A549 (cell line): ENCODE results near the gene FRMD6. TPM values are rescaled to one million over a fixed set of nuclear protein-coding genes. Genes with fewer than 3 reads are reported as not detected.

Source experiments
- ATAC-seq, 2 experiments: fragments of 200-7000 bp in 1 of 2; fragments of >200 bp in 1 of 2; cut with Nextera tagmentation in 1 of 2; cut with Tn5 transposase in 1 of 2; 3 replicates each; pipeline versions ENCODE4 v1.8.0 to v1.9.1; 2018 to 2020; ENCODE audit warnings: mild to moderate bottlenecking in 1 of 2, moderate library complexity in 1 of 2
- CTCF ChIA-PET: fragments of 300-600 bp; sonication (Branson Sonifier 250); formaldehyde crosslinking; extraction: SDS; loops from one replicate; lab custom pipeline; 2021; ENCODE audit warnings: antibody characterized with exemption, inconsistent platforms; lab: Yijun Ruan, JAX
- POLR2A ChIA-PET: fragments of 350-600 bp; formaldehyde crosslinking; extraction: SDS; loops from one replicate; lab custom pipeline; 2021; ENCODE audit warnings: antibody characterized with exemption, inconsistent platforms; lab: Yijun Ruan, JAX
- DNase-seq, 2 experiments: peaks; one replicate each; pipeline versions ENCODE4 v3.0.0 to v3.0.0-alpha.2; 2011 to 2016; ENCODE audit warnings: low read depth in 1 of 2, low spot score in 1 of 2
- FAIRE-seq: peaks from 2 replicates; lab custom pipeline; 2011; peaks lifted over from hg19 to GRCh38; lab: Jason Lieb, UNC
- H3K27ac ChIP-seq, 2 experiments: fragments of >200 bp; sonication (Bioruptor Twin); formaldehyde crosslinking; 3 replicates each; pipeline ENCODE4 v1.5.1; 2016 to 2017
- H3K4me1 ChIP-seq: fragments of >200 bp; sonication (Bioruptor Twin); formaldehyde crosslinking; 3 replicates; pipeline ENCODE4 v1.6.1; 2016
- H3K4me2 ChIP-seq: fragments of >200 bp; sonication (Bioruptor Twin); formaldehyde crosslinking; 3 replicates; pipeline ENCODE4 v1.6.1; 2016
- H3K4me3 ChIP-seq: fragments of >200 bp; sonication (Bioruptor Twin); formaldehyde crosslinking; 3 replicates; pipeline ENCODE4 v1.5.1; 2016
- H3K9me3 ChIP-seq: fragments of >200 bp; sonication (Bioruptor Twin); formaldehyde crosslinking; 3 replicates; pipeline ENCODE4 v1.6.1; 2016
- BHLHE40 ChIP-seq: IDR thresholded peaks from 2 replicates; pipeline ENCODE4 v1.6.1; 2012; ENCODE audit warnings: low read depth, low read length, inconsistent platforms
- CBX2 ChIP-seq: fragments of 200-600 bp; sonication (generic); IDR thresholded peaks from 2 replicates; pipeline ENCODE4 v1.6.1; 2016; ENCODE audit warnings: low read depth, mild to moderate bottlenecking, borderline replicate concordance
- CEBPB ChIP-seq, 2 experiments: fragments of >200 bp in 1 of 2; sonication (Bioruptor Twin) in 1 of 2; formaldehyde crosslinking in 1 of 2; IDR thresholded peaks; 2 replicates each; pipeline ENCODE4 v1.6.1; 2012 to 2016
- CHD2 ChIP-seq: fragments of 150-350 bp; IDR thresholded peaks from 2 replicates; pipeline ENCODE4 v1.6.1; 2014; ENCODE audit warnings: low read length; ENCODE audit not compliant: partially characterized antibody
- EHMT2 ChIP-seq: fragments of 200-600 bp; sonication (generic); IDR thresholded peaks from 2 replicates; pipeline ENCODE4 v1.6.1; 2016; ENCODE audit warnings: antibody characterized with exemption, low read depth, mild to moderate bottlenecking, moderate library complexity
- EP300 ChIP-seq, 2 experiments: fragments of >200 bp; sonication (Bioruptor Twin); formaldehyde crosslinking; IDR thresholded peaks; 2 replicates in 1 of 2; 3 replicates in 1 of 2; pipeline ENCODE4 v1.6.1; 2016 to 2017
- ESRRA ChIP-seq: fragments of 150-350 bp; IDR thresholded peaks from 2 replicates; pipeline ENCODE4 v1.6.1; 2014; ENCODE audit warnings: mild to moderate bottlenecking, low read length, borderline replicate concordance
- GATA3 ChIP-seq: IDR thresholded peaks from 2 replicates; pipeline ENCODE4 v1.6.1; 2012; ENCODE audit warnings: borderline replicate concordance
- HDAC2 ChIP-seq: fragments of 200-600 bp; sonication (generic); IDR thresholded peaks from 2 replicates; pipeline ENCODE4 v1.6.1; 2016
- HOXA7 ChIP-seq: fragments of 250-450 bp; sonication (Bioruptor Pico); IDR thresholded peaks from 2 replicates; pipeline ENCODE4 v1.5.0; 2020; ENCODE audit warnings: mild to moderate bottlenecking, moderate library complexity
- HOXB13 ChIP-seq: fragments of 250-450 bp; sonication (Bioruptor Pico); IDR thresholded peaks from 2 replicates; pipeline ENCODE4 v1.5.0; 2020; ENCODE audit warnings: low read depth, mild to moderate bottlenecking, moderate library complexity
- JUNB ChIP-seq: fragments of >200 bp; sonication (Bioruptor Twin); formaldehyde crosslinking; IDR thresholded peaks from 2 replicates; pipeline ENCODE4 v1.6.1; 2016
- KDM1A ChIP-seq: fragments of 200-600 bp; sonication (generic); IDR thresholded peaks from 2 replicates; pipeline ENCODE4 v1.6.1; 2016; ENCODE audit warnings: low read depth, mild to moderate bottlenecking
- KDM5A ChIP-seq: fragments of 200-600 bp; sonication (generic); IDR thresholded peaks from 2 replicates; pipeline ENCODE4 v1.6.1; 2016; ENCODE audit warnings: antibody characterized with exemption, mild to moderate bottlenecking
- RAD21 ChIP-seq, 2 experiments: fragments of >200 bp in 1 of 2; sonication (Bioruptor Twin) in 1 of 2; formaldehyde crosslinking in 1 of 2; IDR thresholded peaks in 1 of 2; conservative IDR thresholded peaks in 1 of 2; 2 replicates in 1 of 2; 3 replicates in 1 of 2; pipeline ENCODE4 v1.6.1; 2012 to 2018; ENCODE audit warnings: inconsistent platforms in 1 of 2
- RNF2 ChIP-seq: fragments of 200-600 bp; sonication (generic); IDR thresholded peaks from 2 replicates; pipeline ENCODE4 v1.6.1; 2016; ENCODE audit warnings: low read depth, mild to moderate bottlenecking, antibody characterized with exemption, moderate library complexity, borderline replicate concordance
- SMC3 ChIP-seq: fragments of >200 bp; sonication (Bioruptor Twin); formaldehyde crosslinking; IDR thresholded peaks from 3 replicates; pipeline ENCODE4 v1.6.1; 2018; ENCODE audit warnings: inconsistent platforms
- SREBF2 ChIP-seq: fragments of 450-650 bp; IDR thresholded peaks from 2 replicates; pipeline ENCODE4 v1.6.1; 2014; ENCODE audit warnings: mild to moderate bottlenecking, moderate library complexity
- ZSCAN20 ChIP-seq: fragments of 250-450 bp; sonication (Bioruptor Pico); IDR thresholded peaks from 2 replicates; pipeline ENCODE4 v1.8.0; 2022; ENCODE audit warnings: mild to moderate bottlenecking, moderate library complexity
- polyA plus RNA-seq, 4 experiments: library from polyadenylated mRNA; depleted of rRNA in 3 of 4; stranded (reverse); fragments of >200 nt; fragmentation: RNase III in 1 of 4; extraction: RNeasy Plus Mini Kit Qiagen cat#74134 plus additional on column Dnase treatment in 1 of 4; gene quantifications; 2 replicates in 3 of 4; 3 replicates in 1 of 4; pipeline ENCODE4 v1.2.3, GENCODE V29; 2011 to 2017
- TF ChIP-seq, protein P1 (sequence below): fragments of >200 bp; sonication (Bioruptor Twin); formaldehyde crosslinking; IDR thresholded peaks from 3 replicates; pipeline ENCODE4 v1.5.1; 2016
- TF ChIP-seq, protein P2 (sequence below): fragments of >200 bp; sonication (Bioruptor Twin); formaldehyde crosslinking; IDR thresholded peaks from 2 replicates; pipeline ENCODE4 v1.6.1; 2016
- TF ChIP-seq, protein P3 (sequence below): IDR thresholded peaks from 2 replicates; pipeline ENCODE4 v1.6.1; 2012
- TF ChIP-seq, protein P4 (sequence below): fragments of 150-350 bp; IDR thresholded peaks from 2 replicates; pipeline ENCODE4 v1.6.1; 2014; ENCODE audit warnings: low read depth, mild to moderate bottlenecking, low read length

The FRMD6 gene
- polyA plus RNA-seq, 2 of the 4 experiments (the other 2 are of a cell fraction): 18.8 to 23.1 TPM

DNA sequence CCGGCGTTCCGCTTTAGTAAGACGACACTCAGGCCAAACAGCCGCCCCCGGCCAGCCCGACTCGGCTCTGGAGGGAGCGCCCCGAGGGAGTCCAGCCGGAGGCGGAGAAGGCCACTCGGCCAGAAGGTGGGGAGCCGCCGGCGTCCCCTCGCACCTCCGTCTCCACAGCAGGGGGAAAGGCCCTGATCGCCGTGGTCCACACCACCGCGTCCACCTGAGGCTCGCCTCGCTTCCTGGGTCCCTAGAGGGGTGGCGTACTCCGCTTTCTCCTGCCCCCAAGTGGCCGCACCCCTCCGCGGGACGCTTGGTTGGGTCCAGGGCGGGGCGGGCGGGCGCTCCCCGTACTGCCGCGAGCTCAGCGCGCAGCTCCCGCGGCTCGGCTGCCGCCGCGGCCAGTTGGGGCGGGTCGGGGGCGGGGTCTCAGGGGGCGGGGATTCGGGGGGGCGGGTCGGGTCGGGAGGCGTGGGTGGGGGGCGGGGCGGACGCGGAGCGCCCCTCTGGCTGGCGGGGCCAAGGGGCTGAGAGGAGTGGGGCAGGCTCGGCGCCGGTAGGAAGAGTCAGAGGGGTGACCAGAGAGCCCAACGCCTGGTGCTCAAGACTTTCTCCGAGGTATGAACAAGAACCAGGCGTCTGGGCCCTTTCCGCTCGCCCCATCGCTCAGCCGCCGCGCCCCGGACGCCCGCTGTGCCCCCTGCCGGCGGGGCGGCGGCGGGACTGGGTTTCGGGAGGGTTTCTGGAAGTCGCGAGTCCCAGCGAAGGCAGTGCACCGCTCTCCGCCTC, at the start of gene FRMD6 (continued):
- TF ChIP-seq, protein P1, sequence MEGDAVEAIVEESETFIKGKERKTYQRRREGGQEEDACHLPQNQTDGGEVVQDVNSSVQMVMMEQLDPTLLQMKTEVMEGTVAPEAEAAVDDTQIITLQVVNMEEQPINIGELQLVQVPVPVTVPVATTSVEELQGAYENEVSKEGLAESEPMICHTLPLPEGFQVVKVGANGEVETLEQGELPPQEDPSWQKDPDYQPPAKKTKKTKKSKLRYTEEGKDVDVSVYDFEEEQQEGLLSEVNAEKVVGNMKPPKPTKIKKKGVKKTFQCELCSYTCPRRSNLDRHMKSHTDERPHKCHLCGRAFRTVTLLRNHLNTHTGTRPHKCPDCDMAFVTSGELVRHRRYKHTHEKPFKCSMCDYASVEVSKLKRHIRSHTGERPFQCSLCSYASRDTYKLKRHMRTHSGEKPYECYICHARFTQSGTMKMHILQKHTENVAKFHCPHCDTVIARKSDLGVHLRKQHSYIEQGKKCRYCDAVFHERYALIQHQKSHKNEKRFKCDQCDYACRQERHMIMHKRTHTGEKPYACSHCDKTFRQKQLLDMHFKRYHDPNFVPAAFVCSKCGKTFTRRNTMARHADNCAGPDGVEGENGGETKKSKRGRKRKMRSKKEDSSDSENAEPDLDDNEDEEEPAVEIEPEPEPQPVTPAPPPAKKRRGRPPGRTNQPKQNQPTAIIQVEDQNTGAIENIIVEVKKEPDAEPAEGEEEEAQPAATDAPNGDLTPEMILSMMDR: peak; percentile 72
- no peak for TF ChIP-seq KDM5A
- TF ChIP-seq EHMT2: no peak
- no peak for TF ChIP-seq SREBF2
- no peak for TF ChIP-seq CHD2
- TF ChIP-seq, all 56 proteins: peak for 11

DNA sequence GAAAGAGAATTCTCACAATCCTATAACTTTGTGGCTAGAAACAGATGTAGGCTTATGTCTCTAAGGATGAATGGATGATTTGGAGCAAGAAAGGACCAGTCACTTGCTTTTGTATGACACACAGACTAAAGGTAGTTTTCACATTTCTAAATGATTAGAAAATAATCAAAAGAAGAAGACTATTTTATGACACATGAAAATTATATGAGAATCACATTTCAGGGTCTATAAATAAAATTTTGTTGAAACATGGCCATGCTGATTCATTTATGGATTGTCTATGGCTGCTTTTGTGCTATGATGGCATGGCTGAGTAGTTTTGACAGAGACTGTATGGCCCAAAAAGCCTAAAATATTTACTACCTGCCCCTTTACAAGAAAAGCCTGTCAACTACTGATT, 49.4 kb upstream of the FRMD6 start:
- TF ChIP-seq, protein P2, sequence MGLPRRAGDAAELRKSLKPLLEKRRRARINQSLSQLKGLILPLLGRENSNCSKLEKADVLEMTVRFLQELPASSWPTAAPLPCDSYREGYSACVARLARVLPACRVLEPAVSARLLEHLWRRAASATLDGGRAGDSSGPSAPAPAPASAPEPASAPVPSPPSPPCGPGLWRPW: no peak
- no peak for TF ChIP-seq EP300 (IDR thresholded peaks at IDR 0.05)
- no peak for TF ChIP-seq RNF2
- no peak for TF ChIP-seq HDAC2
- TF ChIP-seq RAD21 (conservative IDR thresholded peaks at IDR 0.05 in 1 of 2, IDR thresholded peaks at IDR 0.05 in 1 of 2): no peak
- TF ChIP-seq BHLHE40: no peak
- TF ChIP-seq SMC3: no peak
- TF ChIP-seq, protein P3, sequence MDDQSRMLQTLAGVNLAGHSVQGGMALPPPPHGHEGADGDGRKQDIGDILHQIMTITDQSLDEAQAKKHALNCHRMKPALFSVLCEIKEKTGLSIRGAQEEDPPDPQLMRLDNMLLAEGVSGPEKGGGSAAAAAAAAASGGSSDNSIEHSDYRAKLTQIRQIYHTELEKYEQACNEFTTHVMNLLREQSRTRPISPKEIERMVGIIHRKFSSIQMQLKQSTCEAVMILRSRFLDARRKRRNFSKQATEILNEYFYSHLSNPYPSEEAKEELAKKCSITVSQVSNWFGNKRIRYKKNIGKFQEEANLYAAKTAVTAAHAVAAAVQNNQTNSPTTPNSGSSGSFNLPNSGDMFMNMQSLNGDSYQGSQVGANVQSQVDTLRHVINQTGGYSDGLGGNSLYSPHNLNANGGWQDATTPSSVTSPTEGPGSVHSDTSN: no peak
- no peak for TF ChIP-seq GATA3
- TF ChIP-seq ZSCAN20 (CRISPR knock-in tag): no peak
- no peak for TF ChIP-seq CBX2
- no peak for TF ChIP-seq HOXA7 (CRISPR knock-in tag)
- TF ChIP-seq KDM1A: no peak
- TF ChIP-seq EHMT2: no peak
- no peak for TF ChIP-seq HOXB13
- no peak for TF ChIP-seq JUNB
- no peak for TF ChIP-seq ESRRA
- no peak for TF ChIP-seq CEBPB (IDR thresholded peaks at IDR 0.05)
- no peak for TF ChIP-seq SREBF2
- TF ChIP-seq, protein P4, sequence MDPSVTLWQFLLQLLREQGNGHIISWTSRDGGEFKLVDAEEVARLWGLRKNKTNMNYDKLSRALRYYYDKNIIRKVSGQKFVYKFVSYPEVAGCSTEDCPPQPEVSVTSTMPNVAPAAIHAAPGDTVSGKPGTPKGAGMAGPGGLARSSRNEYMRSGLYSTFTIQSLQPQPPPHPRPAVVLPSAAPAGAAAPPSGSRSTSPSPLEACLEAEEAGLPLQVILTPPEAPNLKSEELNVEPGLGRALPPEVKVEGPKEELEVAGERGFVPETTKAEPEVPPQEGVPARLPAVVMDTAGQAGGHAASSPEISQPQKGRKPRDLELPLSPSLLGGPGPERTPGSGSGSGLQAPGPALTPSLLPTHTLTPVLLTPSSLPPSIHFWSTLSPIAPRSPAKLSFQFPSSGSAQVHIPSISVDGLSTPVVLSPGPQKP: no peak
- POLR2A ChIA-PET: no interaction called here

More for the DNA sequence above, 49.4 kb upstream of the FRMD6 start:
- DNase-seq: no peak
- H3K4me2 ChIP-seq: no peak overlapping the region
- H3K27ac ChIP-seq: no peak overlapping the region
- CTCF ChIA-PET: interaction anchor here (1.6 kb wide), 1 partner anchor 8 kb away, joined by 4 read pairs; no protein-coding TSS in a partner anchor
- no peak overlapping the region for H3K4me3 ChIP-seq
- ATAC-seq: no peak
- H3K4me1 ChIP-seq: no peaks in the 10 kb centered on the region
- FAIRE-seq: no peak
- no peaks in the 10 kb centered on the region for H3K9me3 ChIP-seq
